SIG-M5 (cell line): ENCODE results near the gene MOK.

Experiments
- DNase-seq: peaks from one replicate; lab custom pipeline; 2025; lab: John Stamatoyannopoulos, UW

The MOK gene

DNA sequence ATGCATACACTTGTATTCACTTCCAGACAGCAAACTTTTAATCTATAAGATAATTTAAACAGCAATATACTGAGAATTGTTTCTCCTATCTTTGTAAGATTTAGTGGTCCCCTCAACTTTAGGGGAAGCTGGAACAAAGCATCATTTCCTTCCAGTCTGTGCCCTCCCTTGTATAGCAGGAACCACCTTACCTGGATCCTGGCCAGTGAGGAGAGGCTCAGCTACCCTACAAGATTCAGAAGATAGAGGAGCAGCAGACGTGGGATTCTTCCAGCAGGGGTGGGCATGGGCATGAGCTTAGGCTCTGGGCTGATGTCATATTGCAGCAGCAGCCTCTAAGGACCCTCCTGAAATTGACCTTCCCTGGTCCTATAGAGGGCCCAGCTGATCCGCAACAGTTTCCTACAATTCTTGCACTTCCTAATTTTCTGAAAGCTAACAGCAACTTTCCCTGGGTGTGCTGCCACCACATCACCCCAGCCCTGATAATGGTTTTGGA lies 21.3 kb downstream of the MOK start:
- no peak for DNase-seq

DNA sequence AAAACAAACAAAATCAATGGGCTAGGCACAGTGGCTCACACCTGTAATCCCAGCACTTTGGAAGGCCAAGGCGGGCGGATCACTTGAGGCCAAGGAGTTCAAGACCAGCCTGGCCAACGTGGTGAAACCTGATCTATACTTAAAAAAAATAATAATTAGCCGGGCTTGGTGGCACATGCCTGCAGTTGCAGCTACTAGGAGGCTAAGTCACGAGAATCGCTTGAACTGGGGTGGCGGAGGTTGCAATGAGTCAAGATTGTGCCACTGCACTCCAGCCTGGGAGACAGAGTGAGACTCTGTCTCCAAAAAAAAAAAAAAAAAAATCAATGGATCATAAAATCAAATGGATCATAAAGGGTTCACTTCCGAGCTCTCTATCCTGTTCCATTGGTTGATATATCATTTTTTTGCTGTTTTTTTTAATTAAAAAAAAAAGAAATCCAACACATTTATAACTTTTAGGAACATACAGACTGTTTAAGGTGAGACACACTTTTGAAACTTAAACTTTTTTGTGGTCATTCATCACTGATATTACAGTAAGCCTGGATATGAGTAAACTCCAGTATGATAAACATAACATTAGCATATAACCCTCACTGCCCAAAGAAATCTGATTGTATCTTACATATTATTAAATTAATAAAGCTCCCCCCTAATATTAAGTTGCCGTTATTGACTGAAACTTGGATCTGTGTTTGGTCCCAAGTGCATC lies 22.1 kb downstream of the MOK start:
- DNase-seq = no peak

DNA sequence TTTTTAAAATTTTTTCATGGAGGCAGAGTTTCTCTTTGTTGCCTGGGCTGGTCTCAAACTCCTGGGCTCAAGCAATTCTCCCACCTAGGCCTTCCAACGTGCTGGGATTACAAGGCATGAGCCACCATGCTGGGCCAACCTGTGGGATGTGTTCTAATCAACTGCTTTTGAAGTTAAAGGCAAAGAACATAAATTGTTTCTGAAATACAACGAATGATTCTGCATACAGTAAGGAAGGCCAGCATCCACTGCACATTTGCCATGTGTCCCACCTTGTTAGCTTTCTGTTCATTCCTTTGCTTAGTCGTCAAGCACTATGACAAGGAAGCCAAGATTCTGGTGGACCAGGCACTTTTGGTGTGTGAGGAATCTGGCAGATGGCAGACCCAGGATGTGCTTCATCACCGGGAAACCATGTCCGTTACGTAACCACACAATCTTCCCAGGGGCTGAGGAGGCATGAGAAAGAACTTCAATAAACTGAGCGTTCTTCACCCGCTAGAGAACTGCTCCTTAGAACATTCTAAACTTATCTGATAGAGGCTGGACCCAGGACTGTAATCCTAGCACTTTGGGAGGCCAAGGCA lies 24.5 kb downstream of the MOK start:
- DNase-seq = no peak

DNA sequence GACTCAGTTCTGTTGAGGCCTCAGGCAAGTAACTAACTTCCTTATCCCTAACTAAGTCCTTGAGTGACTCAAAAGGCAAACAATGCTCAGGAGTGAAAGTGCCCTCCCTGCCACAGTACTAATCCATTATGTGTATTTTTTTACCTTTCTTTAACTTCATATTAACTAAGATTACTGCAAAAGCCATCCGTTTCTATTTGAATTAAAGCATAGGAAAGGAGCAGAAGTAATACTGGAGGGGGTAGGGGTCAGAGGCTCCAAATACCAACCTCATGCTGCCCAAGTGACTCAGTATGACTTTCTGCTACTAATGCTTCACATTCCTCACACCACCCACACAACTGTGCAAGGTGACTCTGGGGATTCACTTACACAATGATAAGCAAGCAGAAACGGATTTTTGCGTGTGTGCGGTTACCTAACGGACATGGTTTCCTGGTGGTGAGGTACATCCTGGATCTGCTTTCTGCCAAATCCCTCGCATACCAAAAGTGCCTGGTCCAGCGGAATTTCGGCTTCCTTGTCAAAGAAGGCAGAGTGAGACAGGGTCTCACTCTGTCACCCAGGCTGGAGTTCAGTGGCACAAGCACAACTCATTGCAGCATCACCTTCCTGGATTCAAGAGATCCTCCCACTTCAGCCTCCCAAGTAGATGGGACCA lies 25.1 kb downstream of the MOK start:
- DNase-seq = no peak

DNA sequence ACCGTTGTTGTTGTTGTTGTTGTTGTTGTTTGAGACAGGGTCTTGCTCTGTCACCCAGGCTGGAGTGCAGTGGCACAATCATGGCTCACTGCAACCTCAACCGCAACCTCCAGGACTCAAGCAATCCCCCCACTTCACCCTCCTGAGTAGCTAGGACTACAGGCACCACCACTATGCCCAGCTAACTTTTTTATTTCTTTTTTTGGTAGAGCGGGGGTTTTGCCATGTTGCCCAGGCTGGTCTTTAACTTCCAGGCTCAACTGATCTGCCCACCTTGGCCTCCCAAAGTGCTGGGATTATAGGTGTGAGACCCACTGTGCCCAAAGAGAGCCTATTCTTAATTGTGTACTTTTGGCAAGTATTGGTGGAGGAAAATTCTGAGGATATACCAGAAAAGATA lies 25.7 kb downstream of the MOK start:
- no peak for DNase-seq

DNA sequence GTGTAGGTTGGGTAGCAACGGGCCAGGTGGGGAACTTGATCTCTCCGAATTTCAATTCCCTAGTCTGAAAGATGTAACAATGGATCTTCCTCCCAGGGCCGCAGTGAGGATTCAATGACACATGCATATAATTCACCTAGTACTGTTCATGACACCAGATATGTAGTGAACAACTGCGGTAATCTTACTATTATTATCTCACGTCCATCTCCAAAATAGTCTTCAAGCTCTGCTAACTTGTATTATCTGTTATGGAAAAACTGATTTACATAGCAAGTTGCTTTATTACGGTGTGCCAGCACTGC lies 26.4 kb downstream of the MOK start:
- no peak for DNase-seq

DNA sequence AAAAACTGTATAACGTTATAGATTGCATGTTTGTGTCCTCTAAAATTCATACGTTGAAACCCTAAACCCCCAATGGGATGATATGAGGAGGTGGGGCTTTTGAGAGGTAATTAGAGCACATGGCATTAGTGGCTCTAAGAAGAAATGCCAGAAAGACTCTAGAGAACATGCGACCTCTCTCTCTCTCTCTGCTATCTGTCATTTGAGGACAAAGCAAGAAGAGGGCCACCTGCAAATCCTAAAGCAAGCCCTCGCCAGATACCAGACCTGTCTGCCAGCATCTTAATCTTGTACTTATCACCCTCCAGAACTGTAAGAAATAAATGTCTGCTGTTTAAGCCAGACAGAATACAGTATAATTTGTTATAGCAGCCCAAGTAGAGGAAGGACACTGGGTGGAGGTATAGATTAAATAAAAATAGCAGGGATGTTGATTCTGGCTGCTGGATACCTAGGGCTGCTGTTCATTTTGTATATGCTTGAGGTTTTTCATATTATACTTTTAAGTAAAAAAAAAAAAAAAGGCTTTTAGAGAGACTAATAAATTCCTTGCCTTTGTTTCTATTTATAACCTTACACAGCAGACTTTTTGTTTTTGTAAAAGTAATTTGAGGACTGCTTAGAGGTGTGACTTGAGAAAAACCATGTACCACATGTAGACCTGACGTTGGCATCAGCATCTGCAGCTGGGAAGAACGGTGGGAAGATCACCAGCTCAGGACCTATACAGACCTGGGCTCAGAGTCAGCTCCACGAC lies 26.9 kb downstream of the MOK start:
- no peak for DNase-seq

DNA sequence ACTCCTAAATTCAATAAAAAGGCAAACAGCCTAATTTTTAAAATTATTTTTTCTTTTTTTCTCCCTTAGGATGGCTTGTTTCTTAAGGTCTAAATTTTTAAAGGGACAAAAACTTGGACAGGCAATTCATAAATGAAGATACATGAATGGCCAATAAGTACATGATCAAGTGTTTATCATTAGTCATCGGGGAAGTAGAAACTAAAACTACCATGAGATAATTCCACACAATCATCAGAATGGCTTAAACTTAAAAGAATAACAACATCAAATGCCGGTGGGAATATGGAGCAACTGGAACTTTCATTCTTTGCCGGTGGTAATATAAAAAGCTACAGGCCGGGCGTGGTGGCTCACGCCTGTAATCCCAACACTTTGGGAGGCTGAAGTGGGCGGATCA lies 29.1 kb downstream of the MOK start:
- no peak for DNase-seq

DNA sequence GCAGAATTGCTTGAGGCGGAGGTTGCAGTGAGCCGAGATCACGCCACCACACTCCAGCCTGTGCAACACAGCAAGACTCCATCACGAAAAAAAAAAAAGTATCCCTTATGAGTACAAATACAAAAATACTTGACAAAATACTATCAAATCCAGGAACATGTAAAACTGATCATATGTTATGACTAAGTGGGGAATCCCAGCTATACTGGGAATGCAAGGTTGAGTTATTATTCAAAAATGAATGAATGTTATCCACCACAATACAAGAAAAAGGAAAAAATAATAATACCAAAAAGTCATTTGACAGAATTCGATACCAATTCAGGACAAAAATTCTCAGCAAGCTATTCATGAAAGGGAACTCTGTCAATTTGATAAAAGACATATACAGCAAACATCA lies 32.6 kb downstream of the MOK start:
- DNase-seq = no peak

DNA sequence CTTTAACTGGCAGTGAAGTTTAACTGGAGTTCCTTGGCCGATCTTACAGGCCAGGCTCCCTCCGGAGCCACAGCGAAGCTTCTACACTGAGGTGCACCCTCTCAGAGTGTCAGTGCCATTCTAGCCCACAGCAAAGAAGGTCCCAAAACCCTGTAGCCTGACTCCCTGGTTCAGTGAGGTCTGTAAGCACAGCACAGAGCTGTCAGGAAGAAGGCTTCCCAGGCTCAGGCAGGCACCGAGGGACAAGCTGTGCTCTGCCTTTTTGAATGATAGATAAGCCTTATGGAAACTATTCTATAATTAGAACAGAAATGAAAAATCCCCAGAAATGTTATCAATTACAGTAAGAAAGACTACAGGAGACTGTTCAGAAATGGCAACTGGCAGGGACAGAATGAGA lies 40.2 kb downstream of the MOK start:
- no peak for DNase-seq

DNA sequence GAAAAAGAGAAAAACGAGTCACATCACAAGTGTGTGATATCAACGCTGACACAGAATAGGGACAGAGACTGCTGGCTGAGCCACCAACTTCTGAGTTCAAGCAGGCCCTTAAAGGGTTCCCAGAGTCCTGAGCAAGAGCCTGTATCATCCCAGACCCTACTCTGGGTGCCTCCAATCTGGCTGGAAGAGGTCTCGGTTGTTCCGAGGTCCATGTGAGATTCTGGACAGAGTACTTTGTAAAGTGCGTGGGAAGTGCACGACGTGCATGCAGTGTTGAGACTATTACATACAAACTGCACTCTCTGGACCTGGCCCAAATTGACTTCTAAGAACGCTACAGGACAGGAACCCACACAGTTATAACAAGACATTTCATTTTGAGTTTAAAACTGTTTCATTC lies 40.6 kb downstream of the MOK start:
- no peak for DNase-seq

DNA sequence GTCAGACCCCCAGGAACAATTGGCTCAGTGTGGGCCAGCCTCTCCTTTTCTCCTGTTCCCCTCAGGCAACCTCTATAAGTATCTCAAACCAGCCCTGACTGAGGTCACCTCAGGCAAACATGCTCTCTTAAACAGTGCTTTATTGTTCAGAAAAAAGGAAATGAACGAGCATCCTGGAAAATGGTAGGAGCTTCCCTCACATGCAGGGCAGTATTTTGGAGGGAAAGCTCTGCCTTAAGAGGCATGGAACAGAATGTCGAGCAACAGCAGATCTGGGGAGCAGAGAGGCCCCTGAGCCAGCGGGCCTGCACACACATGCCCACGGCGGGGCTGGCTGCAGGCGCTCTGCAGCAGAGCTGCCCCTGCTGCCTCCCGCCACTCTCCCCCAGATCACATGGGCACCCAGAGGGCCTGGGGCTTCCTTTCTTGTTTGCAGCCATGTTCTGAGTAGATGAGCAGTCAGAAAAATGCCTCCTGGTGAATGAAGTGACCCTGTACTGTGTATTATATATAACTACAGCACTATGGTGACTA lies 42.0 kb downstream of the MOK start:
- no peak for DNase-seq

DNA sequence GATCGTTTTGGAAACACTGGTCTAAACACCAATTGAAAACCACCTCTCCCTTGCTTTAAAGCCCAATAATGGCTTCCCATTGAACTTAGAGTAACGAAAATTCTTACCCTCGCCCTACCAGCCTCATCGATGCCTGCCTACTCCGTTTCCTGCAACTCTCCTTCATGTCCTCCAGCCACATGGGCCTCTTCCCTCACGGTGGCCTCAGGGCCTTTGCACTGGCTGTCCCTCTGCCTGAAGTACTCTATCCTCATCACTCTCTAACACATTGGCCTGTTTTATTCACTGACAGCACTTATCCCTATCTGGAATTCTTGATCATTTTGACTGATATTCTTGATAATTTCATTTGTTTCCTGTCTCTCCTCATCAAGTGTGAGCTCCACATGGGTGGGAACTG lies 46.8 kb downstream of the MOK start:
- DNase-seq = no peak

DNA sequence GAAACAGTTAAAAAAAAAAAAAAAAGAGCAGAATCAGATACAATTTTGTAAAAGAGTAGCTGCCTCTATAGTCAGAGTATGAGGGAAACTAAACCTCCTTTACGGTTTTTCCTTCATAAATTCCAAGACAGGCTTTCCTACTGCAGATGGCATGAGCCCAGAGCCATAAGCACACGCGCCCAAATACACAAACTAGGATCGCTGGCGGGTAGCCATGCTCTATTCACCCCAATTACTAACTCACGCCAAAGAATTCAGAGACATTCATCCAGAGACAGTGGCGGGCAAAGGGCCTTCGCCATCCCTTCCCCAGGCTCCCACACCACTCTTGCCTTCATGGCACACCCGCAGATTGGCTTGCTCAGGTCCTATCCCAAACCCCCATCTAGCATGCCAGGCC lies 48.2 kb downstream of the MOK start:
- no peak for DNase-seq

DNA sequence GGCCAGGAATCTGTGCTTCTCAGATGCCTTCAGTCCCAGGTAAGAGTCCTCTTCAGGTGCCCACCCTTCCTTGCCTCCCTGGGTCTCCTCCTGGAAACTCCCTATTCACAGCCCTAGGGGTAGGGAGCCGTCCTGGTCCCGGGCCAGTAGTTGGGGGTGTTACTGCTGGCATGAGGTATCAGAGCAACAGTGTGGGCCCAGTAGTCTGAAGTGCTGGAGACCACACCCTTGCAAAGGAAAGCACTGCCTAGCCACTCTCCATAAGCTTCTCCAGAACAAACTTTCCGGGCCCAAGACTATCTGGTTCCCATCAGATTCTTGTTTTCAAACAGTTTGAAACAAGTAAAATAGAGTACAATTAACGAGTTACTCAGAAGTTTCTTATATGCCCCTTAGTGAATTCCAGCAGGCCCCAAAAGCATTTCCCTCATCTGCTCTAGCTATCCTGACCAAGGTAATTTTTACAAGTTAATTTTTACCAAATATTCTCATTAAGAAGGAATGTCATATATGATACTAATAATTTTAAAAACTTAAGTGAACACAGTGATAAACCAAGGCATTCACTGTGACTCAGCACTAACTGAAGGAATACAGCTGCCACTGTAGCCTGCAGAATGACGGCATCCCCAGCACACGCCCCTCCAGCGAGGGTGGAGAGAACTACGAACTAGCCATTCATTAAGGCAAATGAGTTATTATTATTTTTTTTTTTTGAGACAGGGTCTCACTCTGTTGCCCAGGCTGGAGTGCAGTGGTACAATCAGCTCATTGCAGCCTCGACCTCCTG lies 49.4 kb downstream of the MOK start:
- DNase-seq = no peak

DNA sequence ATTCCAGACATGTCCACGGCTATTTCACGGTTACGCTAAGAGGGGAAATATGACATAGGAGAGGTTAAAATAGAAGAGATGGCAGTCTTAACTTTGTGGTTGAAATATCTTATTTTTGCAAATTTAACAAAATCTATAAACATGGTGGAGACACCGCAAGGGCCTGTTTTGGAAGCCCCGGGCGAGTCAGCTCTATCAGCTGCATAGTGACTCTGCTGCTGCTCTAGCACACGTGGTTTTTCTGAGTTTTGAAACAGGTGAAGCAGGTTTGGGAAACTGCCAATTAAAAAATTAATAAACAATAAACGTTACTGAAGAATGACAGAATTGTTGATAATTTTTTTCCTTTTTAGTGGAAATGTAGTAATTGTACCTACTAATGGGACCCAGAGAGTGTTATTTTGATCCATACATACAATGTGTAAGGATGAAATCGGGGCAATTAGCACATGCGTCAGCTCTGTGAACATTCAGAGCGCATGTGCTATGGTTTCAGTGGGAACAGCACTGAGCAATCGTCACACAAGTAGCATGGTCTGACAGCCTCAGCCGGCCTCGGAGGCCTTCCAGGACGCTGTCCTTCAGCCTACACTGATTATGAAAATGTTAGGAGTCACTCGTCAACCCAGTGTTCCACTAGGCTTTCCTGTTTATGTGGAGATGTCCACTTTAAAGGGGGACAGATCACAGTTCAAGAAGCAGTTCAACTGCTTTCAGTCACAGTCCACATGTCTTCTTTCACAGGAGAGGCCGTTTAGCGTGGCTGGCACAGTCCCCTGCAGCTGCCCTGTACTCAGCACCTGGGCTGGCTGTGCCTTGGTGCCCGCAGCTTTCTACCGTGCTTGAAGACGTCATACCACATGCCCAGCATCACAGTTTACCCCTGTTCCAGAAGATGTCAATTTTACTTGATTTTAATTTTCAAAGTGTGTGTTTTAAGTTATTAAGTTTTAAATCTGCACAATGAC lies 51.8 kb downstream of the MOK start:
- DNase-seq = no peak

DNA sequence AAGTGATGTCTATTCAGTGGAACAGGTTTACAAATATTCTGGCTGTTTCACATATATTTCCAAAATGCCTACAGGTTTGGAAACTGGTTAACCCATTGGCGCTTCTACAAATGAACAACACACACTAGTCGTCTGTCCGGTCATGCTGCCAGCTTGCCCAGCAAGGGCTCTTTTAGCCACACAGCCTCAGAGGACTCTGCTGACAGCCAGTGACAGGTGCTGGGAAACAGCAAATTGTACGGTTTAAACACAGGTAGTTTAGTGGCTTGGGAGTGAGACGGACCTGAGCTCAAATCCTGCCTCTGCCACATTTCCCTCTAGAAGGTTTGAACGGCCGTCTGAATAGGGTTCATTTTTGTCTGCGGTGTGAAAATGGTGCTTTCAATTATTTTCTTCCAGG lies 53.8 kb downstream of the MOK start:
- no peak for DNase-seq

DNA sequence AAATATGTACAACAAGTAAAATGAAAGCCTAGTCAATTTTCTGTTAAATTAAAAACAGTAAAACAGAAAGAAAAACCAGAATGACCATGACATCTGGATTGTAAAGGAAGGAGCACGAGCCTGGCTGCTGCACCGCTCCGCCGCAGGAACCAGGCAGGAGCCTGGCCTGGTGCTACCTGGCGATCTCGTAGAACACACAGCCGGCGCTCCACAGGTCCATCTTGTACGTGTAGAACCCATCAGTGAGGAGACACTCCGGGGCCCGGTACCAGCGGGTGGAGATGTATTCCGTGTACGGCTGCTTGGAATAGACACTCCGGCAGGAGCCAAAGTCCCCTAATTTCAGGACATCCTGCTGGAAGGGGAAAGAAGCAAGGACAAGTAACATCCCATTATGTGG lies 54.3 kb downstream of the MOK start:
- DNase-seq = no peak

DNA sequence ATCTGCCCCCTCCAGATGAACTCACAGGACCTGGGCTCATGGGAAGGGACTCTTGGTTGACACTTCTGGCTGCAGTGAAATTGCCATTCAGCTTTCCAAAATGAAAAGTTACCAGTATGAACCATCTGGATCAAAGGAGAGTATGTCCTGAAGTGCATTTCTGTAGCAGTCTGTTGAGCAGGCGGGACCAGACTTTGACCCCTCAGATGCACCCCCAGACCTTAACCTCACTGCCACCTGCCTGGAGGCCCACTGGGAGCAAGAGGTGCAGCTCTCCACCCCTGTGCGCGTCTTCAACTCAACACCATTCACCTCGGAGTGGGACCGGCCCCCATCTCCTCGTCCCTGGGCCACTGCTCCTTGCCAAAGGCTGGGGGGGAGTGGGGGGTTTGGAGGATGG lies 55.0 kb downstream of the MOK start:
- no peak for DNase-seq

DNA sequence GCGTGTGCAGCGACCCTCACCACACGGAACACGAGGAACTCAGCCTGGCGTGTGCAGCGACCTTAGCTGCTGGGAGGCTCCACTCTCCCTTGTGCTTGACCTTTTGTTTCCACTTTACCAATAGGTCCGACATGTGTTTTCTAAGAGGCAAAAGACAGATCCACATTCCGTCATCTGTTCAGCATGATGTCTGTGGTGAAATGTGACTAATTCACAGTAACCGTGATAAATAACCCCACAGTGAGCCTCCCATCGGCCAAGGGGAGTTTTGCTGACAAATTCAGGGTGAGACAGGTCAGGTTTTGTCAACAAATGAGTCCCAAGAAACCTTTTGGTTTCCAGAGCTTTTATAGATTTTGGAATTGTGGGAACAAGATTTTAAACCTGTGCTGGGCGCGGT lies 55.9 kb downstream of the MOK start:
- DNase-seq = no peak

DNA sequence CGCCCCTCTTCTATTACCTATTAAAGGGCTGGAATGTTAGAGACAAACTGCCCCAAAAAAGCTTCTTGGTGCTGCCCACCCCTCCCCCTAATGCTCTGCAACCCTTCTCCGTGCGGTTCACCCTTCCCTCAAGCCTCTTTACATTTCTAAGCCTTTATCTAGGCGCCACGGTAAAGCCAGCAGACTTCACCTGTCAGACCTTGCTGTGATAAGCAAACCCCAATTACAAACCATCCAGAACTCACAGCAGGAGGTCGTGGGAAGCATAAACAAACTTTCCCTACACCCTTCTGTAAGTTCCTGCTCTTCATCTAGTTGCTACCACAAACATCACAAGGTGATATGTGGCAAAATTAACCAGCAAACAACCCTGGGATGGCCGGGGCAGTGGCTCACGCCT lies 56.8 kb downstream of the MOK start:
- DNase-seq = no peak
